ENCODE data around the gene LAMB3. TPM values are rescaled to one million over a fixed set of nuclear protein-coding genes. Genes with fewer than 3 reads are reported as not detected.
A peak's percentile ranks its signal among the peaks of the same experiment; 100 is the strongest.
"Not testable (repeated sequence)": the region's sequence is repeated elsewhere in the genome, so short reads cannot be mapped to it uniquely, and the experiment has no call there.

The LAMB3 gene
- total RNA-seq: under 1 TPM; 0.78 to 0.84 TPM

DNA sequence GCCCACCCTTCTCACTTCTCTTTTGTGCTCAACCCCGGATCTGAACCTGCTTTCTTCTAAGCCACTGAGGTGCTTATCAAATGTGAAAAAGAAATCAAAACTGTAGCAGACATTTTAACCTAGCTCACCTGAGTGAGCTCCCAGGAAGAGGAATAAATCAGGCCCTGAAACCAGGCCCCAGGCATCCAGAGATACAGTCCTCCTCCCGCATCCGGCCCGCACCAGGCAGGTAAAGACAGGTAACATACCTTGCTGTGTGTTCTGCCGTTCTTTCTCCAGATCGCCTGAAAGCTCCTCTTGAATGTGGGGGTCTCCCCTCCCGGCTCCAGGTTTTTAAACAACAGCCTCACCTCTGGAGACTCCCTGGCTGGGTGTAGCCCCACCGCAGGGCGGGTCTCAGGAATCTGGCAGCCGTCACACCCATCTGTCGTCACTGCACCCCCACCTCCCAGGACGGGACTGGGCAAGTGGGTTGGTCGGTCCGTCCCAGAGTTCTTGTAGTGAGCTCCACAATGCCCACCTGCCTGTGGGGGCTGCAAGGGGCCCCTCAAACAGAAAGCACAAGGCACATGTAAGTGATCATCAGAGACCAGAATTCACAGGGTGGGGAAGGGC, at the start of gene LAMB3:
LAMB3 (minus strand) TSS at position 305 of the 615 bp plus-strand sequence. CDS start 1,481 bp downstream, outside the sequence.
- DNase-seq (no peak), ATAC-seq (no peak)
- Mint-ChIP-seq H3K27ac (peak within 1 kb of the TSS; percentile 69), H3K36me3 (ENCODE audit: low read depth) (no peaks in the 10 kb centered on the region), H3K27me3 (ENCODE audit: low read depth) (no peaks in the 10 kb centered on the region), H3K9me3 (ENCODE audit: insufficient read depth) (no peaks in the 10 kb centered on the region), H3K4me3 (no peak within 1 kb of the TSS), H3K4me1 (ENCODE audit: low read depth) (peaks cover 35% of the 10 kb centered on the region)
- ChIA-PET POLR2A (interaction anchor here (0.7 kb wide), 1 partner anchor 613 kb away, joined by 3 read pairs; no protein-coding TSS in a partner anchor), CTCF (interaction anchor here (1.2 to 3.1 kb wide), 7 partner anchors 13 to 103 kb away, joined by 3 to 17 read pairs (median 4); partner anchors contain the start of gene TRAF3IP3)

DNA sequence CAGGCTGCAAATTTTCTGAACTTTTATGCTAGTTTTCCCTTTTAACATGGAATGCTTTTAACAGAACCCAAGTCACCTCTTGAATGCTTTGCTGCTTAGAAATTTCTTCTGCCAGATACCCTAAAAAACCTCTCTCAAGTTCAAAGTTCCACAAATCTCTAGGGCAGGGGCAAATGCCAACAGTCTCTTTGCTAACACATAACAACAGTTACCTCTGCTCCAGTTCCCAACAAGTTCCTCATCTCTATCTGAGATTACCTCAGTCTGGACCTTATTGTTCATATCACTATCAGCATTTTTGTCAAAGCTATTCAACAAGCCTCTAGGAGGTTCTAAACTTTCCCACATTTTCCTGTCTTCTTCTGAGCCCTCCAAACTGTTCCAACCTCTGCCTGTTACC, 48.5 kb upstream of the LAMB3 start:
- H3K4me1 Mint-ChIP-seq (ENCODE audit: low read depth): peaks cover 17% of the 10 kb centered on the region
- H3K4me3 Mint-ChIP-seq; H3K36me3 Mint-ChIP-seq (ENCODE audit: low read depth); ATAC-seq; DNase-seq; H3K27me3 Mint-ChIP-seq (ENCODE audit: low read depth); POLR2A ChIA-PET; H3K27ac Mint-ChIP-seq; H3K9me3 Mint-ChIP-seq (ENCODE audit: insufficient read depth): not testable (repeated sequence)
- CTCF ChIA-PET: interaction anchor here (5.0 kb wide), 1 partner anchor 48 kb away, joined by 23 read pairs; no protein-coding TSS in a partner anchor

DNA sequence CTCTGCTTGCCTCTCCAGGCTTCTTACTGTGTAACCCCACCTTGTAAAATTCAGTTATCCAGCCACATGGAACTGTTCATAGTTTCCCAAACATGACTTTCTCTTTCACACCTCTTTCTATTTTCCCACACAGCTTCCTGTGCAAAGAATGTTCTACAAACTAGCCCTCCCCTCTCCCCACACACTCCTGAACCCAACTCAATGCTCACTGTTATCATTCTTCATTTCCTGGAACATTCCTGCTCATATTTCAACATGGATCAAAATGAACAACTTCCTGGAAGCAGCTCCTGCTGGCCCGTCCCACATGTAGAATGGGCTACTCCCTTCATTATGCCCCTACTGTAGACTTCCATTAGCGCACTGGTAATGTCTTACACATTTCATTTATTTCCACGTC, 44.9 kb upstream of the LAMB3 start:
- ATAC-seq: no peak
- Mint-ChIP-seq H3K27ac (no peak overlapping the region), H3K36me3 (ENCODE audit: low read depth) (no peaks in the 10 kb centered on the region), H3K4me3 (no peak overlapping the region), H3K4me1 (ENCODE audit: low read depth) (peaks cover 28% of the 10 kb centered on the region), H3K9me3 (ENCODE audit: insufficient read depth) (no peaks in the 10 kb centered on the region), H3K27me3 (ENCODE audit: low read depth) (no peaks in the 10 kb centered on the region)
- no peak for DNase-seq
- CTCF ChIA-PET: interaction anchor here (0.9 to 1.9 kb wide), 8 partner anchors 19 to 132 kb away, joined by 3 to 7 read pairs (median 4); no protein-coding TSS in a partner anchor
- POLR2A ChIA-PET: no interaction called here

DNA sequence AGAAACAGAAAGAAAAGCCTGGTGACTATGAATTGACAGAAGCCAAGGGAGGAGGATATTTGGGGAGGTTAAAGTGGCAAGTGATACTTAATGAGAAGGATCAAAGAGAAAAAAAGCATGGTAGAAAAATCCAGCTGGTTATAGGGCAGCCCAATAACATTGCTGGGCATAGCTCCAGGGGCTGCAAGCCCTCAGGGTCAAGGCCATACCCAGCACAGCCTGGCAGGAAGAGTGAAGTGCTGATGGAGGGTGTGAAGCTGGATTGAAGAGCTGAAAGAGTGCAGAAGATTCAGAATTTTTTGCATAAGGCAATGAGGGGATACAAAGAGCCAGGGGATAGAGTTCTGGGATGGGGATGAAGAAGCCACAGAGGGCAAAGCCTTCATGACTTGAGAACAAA, 44.4 kb upstream of the LAMB3 start:
- Mint-ChIP-seq H3K4me1 (ENCODE audit: low read depth) (peaks cover 28% of the 10 kb centered on the region), H3K27ac (peak overlapping the region; percentile 43), H3K36me3 (ENCODE audit: low read depth) (no peaks in the 10 kb centered on the region), H3K4me3 (no peak overlapping the region), H3K9me3 (ENCODE audit: insufficient read depth) (no peaks in the 10 kb centered on the region), H3K27me3 (ENCODE audit: low read depth) (no peaks in the 10 kb centered on the region)
- POLR2A ChIA-PET: no interaction called here
- ATAC-seq (no peak), DNase-seq (no peak)
- CTCF ChIA-PET: interaction anchor here (0.7 to 1.7 kb wide), 7 partner anchors 28 to 131 kb away, joined by 3 to 7 read pairs (median 4); no protein-coding TSS in a partner anchor

DNA sequence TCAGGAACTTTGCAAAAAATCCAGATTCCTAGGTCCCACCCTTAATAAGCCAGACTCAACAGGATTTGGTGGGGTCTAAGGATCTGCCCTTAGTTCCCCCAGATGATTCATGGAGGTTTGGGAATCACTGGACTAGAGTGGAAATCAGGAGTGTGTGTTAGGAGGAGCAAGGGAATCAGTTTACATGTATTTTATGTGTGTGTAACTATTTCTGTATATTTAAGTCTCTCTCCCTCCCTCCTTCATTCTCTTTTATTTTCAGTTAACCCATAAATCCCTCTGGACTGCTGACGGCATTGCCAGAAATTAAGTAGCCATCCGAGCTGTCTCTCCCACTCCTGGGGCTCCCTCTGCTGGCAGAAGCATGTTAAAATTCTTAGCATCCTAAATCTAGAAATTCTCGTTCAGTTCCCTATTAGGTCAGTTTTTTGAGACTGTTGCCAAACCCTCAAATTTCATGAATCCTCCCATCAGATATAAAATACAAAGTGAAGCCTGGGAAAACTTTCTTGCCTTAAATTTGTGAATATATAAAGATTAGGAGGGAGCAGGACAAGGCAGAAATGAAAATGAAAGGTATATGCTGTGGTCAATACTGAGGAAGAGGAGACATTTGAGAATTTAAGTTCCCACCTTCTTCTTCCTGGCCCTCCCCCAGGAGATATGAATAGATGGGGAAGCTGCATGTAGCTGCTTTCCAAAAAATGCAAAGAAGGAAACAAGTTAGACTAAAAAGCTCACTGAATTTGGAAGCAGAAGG, 40.7 kb upstream of the LAMB3 start:
- Mint-ChIP-seq H3K4me3 (peak overlapping the region; percentile 45), H3K27ac (no peak overlapping the region), H3K36me3 (ENCODE audit: low read depth) (no peaks in the 10 kb centered on the region), H3K4me1 (ENCODE audit: low read depth) (peaks cover 28% of the 10 kb centered on the region), H3K27me3 (ENCODE audit: low read depth) (peaks cover 3% of the 10 kb centered on the region), H3K9me3 (ENCODE audit: insufficient read depth) (no peaks in the 10 kb centered on the region)
- DNase-seq (peak; percentile 81), ATAC-seq (peak; percentile 68)
- ChIA-PET POLR2A (interaction anchor here (0.5 kb wide), 1 partner anchor 10 kb away, joined by 3 read pairs; no protein-coding TSS in a partner anchor), CTCF (interaction anchor here (0.6 to 5.2 kb wide), 41 partner anchors 8 to 136 kb away, joined by 3 to 46 read pairs (median 4); partner anchors contain the start of genes CAMK1G, G0S2, HSD11B1 and LAMB3)

DNA sequence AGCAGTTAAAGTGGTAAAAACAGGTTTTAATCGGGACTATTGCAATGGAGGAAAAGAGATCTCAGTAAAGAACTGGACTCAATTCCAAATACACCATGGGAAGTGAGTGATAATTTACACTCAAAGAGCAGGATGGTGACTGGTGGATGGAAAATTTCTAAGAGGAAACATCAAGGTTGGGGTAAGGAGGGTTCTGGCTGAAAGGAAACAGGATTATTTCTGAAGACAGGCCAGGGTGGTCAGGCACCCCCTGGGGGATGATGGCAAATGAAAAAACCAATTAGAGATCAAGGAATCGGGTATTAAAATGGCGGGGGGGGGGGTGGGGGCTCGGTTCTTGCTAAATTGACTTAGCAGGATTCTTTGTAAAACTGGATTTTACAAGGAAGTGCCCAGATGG, 40.1 kb upstream of the LAMB3 start:
- DNase-seq: no peak
- no peak overlapping the region for H3K27ac Mint-ChIP-seq
- no peaks in the 10 kb centered on the region for H3K9me3 Mint-ChIP-seq (ENCODE audit: insufficient read depth)
- H3K27me3 Mint-ChIP-seq (ENCODE audit: low read depth): peaks cover 3% of the 10 kb centered on the region
- ChIA-PET CTCF (interaction anchor here (1.0 to 5.2 kb wide), 30 partner anchors 7 to 125 kb away, joined by 3 to 46 read pairs (median 4); partner anchors contain the start of genes CAMK1G, G0S2, HSD11B1 and LAMB3), POLR2A (no interaction called here)
- no peak overlapping the region for H3K4me3 Mint-ChIP-seq
- no peaks in the 10 kb centered on the region for H3K36me3 Mint-ChIP-seq (ENCODE audit: low read depth)
- ATAC-seq: no peak
- peaks cover 30% of the 10 kb centered on the region for H3K4me1 Mint-ChIP-seq (ENCODE audit: low read depth)

DNA sequence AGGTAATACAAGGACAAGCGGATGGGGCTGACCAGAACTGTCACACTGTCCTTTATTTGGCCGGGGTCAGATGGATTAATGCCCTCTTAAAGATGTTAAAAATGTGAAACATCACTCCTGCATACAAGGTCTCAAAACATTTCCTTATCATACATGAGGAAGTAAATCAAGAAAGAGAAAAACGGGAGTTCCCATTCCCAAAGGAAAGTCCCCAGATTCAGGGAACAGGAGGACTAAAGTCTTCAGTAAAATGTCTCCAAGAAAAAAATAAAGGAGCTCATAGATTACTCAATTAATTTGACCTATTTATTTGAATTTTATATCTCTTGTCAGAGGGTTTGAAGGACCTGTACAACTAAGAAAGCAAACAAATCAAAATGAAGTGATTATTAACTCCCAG, 39.0 kb upstream of the LAMB3 start:
- peaks cover 30% of the 10 kb centered on the region for H3K4me1 Mint-ChIP-seq (ENCODE audit: low read depth)
- ATAC-seq (no peak), DNase-seq (no peak)
- H3K4me3 Mint-ChIP-seq: no peak overlapping the region
- H3K27me3 Mint-ChIP-seq (ENCODE audit: low read depth): peaks cover 8% of the 10 kb centered on the region
- ChIA-PET CTCF (interaction anchor here (1.1 to 5.2 kb wide), 16 partner anchors 14 to 126 kb away, joined by 3 to 46 read pairs (median 5); partner anchors contain the start of genes G0S2 and LAMB3), POLR2A (no interaction called here)
- H3K36me3 Mint-ChIP-seq (ENCODE audit: low read depth): no peaks in the 10 kb centered on the region
- no peak overlapping the region for H3K27ac Mint-ChIP-seq
- no peaks in the 10 kb centered on the region for H3K9me3 Mint-ChIP-seq (ENCODE audit: insufficient read depth)

DNA sequence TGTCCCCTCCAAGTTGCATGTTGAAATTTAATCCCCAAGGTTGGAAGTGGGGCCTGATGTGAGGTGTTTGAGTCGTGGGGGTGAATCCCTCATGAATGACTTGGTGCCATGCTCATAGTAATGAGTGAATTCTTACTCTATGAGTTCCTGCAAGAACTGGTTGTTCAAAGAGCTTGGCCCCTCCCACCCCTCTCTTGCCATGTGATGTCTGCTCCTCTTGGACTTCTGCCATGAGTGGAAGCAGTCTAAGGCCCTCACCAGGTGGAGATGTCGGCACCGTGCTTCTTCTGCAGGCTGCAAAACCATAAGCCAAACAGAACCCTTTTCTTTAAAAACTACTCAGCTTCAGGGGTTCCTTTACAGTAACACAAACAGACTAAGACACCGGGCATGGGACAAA, 37.3 kb upstream of the LAMB3 start:
- ChIA-PET POLR2A (no interaction called here), CTCF (interaction anchor here (1.2 to 5.2 kb wide), 6 partner anchors 58 to 139 kb away, joined by 3 to 46 read pairs (median 9); partner anchors contain the start of gene UTP25)

DNA sequence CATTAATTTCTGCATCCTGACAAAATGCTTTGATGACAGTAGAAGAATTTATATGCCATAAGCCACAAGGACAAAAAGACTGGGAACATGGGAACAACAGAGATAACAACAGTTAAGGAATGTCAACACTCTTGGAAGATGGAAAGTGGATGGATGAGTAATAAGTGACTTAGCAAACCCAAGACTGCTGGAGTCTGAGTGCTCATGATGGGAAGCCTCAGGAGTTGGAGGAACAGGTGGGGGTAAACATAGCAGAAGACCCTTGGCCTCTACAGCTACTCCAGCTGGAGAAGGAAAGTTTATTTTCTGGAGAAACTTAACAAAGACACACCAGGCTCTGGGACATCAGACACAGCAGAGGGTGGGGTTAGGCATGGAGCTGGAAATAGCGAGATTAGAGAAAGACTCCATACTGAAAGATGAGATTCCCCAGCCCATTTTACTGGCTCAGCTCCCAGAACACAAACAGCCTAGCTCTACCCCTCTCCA, 36.6 kb upstream of the LAMB3 start:
- ATAC-seq (no peak), DNase-seq (no peak)
- ChIA-PET POLR2A (interaction anchor here (0.6 kb wide), 1 partner anchor 47 kb away, joined by 3 read pairs; no protein-coding TSS in a partner anchor), CTCF (interaction anchor here (1.2 to 3.8 kb wide), 4 partner anchors 59 to 139 kb away, joined by 3 to 19 read pairs (median 10); partner anchors contain the start of gene UTP25)
- Mint-ChIP-seq H3K4me3 (no peak overlapping the region), H3K36me3 (ENCODE audit: low read depth) (peaks cover 1% of the 10 kb centered on the region), H3K27ac (no peak overlapping the region), H3K4me1 (ENCODE audit: low read depth) (peaks cover 43% of the 10 kb centered on the region), H3K27me3 (ENCODE audit: low read depth) (peaks cover 11% of the 10 kb centered on the region), H3K9me3 (ENCODE audit: insufficient read depth) (no peaks in the 10 kb centered on the region)

More for the DNA sequence above, 37.3 kb upstream of the LAMB3 start:
- H3K4me1 Mint-ChIP-seq (ENCODE audit: low read depth): peaks cover 44% of the 10 kb centered on the region
- no peak overlapping the region for H3K27ac Mint-ChIP-seq
- ATAC-seq: no peak
- no peak for DNase-seq
- peaks cover 1% of the 10 kb centered on the region for H3K36me3 Mint-ChIP-seq (ENCODE audit: low read depth)
- no peaks in the 10 kb centered on the region for H3K9me3 Mint-ChIP-seq (ENCODE audit: insufficient read depth)
- H3K4me3 Mint-ChIP-seq: no peak overlapping the region
- peaks cover 11% of the 10 kb centered on the region for H3K27me3 Mint-ChIP-seq (ENCODE audit: low read depth)

DNA sequence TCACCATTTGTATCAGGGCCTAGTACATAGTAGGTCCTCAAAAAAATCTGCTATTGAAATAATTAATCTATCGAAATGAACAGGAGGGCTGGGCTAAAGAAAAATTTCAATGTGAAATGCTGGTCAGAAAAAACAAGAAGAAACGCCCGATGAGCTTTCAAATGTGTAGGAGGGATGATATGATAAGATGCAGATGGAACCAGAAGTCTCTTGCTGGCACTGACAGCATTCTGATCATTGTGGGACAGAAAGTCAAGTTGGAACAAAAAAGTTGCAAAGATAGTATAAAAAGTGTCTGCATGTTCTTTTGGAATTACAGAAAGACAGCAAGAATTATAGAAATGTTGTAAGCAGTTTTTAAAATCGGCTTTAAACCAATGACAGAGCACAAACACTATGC, 34.1 kb upstream of the LAMB3 start:
- Mint-ChIP-seq H3K9me3 (ENCODE audit: insufficient read depth) (no peaks in the 10 kb centered on the region), H3K4me3 (peak overlapping the region; percentile 19), H3K27ac (no peak overlapping the region), H3K4me1 (ENCODE audit: low read depth) (peaks cover 30% of the 10 kb centered on the region), H3K27me3 (ENCODE audit: low read depth) (peaks cover 18% of the 10 kb centered on the region), H3K36me3 (ENCODE audit: low read depth) (peaks cover 1% of the 10 kb centered on the region)
- ATAC-seq: no peak
- ChIA-PET CTCF (interaction anchor here (0.9 to 3.8 kb wide), 11 partner anchors 10 to 120 kb away, joined by 3 to 19 read pairs (median 4); partner anchors contain the start of genes CAMK1G and G0S2), POLR2A (no interaction called here)
- no peak for DNase-seq

DNA sequence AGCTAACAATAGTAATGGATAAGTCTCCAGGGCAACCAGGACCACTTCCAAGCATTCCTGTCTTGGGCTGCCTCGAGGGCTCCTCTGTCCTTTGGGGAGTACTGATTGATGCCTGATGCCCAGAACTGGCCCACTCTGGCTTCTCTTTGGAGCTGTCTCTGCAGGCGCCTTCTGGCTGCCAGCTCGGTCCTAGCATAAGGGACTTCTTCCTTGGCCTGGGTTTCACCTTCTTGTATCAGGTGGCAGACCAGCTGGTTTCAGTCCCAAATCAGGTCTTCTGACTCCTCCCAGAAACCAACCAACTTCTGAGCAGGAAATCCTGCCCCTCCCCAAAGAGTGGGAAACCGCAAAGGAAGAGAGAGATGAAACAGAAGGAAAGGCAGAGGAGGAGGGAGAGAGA, 33.6 kb upstream of the LAMB3 start:
- Mint-ChIP-seq H3K36me3 (ENCODE audit: low read depth) (peaks cover 1% of the 10 kb centered on the region), H3K4me3 (peak overlapping the region; percentile 45), H3K4me1 (ENCODE audit: low read depth) (peaks cover 30% of the 10 kb centered on the region), H3K27ac (peak overlapping the region; percentile 43), H3K27me3 (ENCODE audit: low read depth) (peaks cover 23% of the 10 kb centered on the region), H3K9me3 (ENCODE audit: insufficient read depth) (no peaks in the 10 kb centered on the region)
- POLR2A ChIA-PET: no interaction called here
- ATAC-seq (peak; percentile 69), DNase-seq (peak; percentile 53)
- CTCF ChIA-PET: interaction anchor here (0.9 to 3.8 kb wide), 10 partner anchors 8 to 119 kb away, joined by 3 to 19 read pairs (median 6); partner anchors contain the start of genes CAMK1G and G0S2
